CD4-positive, CD25-positive, alpha-beta regulatory T cell (primary cell): ENCODE data around the gene EHD4. TPM values are rescaled to one million over a fixed set of nuclear protein-coding genes. Genes with fewer than 3 reads are reported as not detected.
A peak's percentile ranks its signal among the peaks of the same experiment; 100 is the strongest.

Experiments used
- ATAC-seq, 2 donors: fragments of 150-1000 bp; cut with Tn5 transposase; one replicate each; pipeline ENCODE4 v1.10.0; 2021; ENCODE audit warnings: low read depth in 2 of 2, moderate number of reproducible peaks in 2 of 2, moderate library complexity in 1 of 2
- DNase-seq, 3 donors: peaks; one replicate each; pipeline versions ENCODE4 v3.0.0 to v3.0.0-alpha.2; 2012 to 2022; ENCODE audit warnings: mixed read lengths in 1 of 3
- H3K27ac ChIP-seq: one replicate; pipeline ENCODE4 v1.7.0; 2013; ENCODE audit warnings: mild to moderate bottlenecking, low read length; ENCODE audit not compliant: insufficient read depth, poor library complexity, severe bottlenecking
- H3K27me3 ChIP-seq: one replicate; pipeline ENCODE4 v1.7.0; 2013; ENCODE audit warnings: low read length; ENCODE audit not compliant: control insufficient read depth, insufficient read depth
- H3K36me3 ChIP-seq: one replicate; pipeline ENCODE4 v1.7.0; 2013; ENCODE audit warnings: mild to moderate bottlenecking, low read length, moderate library complexity; ENCODE audit not compliant: control insufficient read depth, insufficient read depth
- H3K4me1 ChIP-seq: 2 replicates; pipeline ENCODE4 v1.7.0; 2013; ENCODE audit warnings: mild to moderate bottlenecking, low read length; ENCODE audit not compliant: insufficient read depth, control insufficient read depth, poor library complexity, severe bottlenecking
- H3K4me3 ChIP-seq: one replicate; pipeline ENCODE4 v1.7.0; 2013; ENCODE audit warnings: low read depth, mild to moderate bottlenecking, low read length, moderate library complexity
- H3K9me3 ChIP-seq, 2 experiments: 1 replicate in 1 of 2; 2 replicates in 1 of 2; pipeline ENCODE4 v1.7.0; 2013; ENCODE audit warnings: low read length in 2 of 2, mild to moderate bottlenecking in 1 of 2, moderate library complexity in 1 of 2; ENCODE audit not compliant: control insufficient read depth in 2 of 2
- H3K27ac Mint-ChIP-seq, 3 donors: one replicate each; pipeline ENCODE4 v1.8.0; 2020 to 2022; ENCODE audit warnings: mild to moderate bottlenecking in 3 of 3, mixed read lengths in 3 of 3, moderate library complexity in 2 of 3
- H3K27me3 Mint-ChIP-seq: one replicate; pipeline ENCODE4 v1.8.0; 2022; ENCODE audit warnings: mild to moderate bottlenecking, mixed read lengths
- H3K36me3 Mint-ChIP-seq: one replicate; pipeline ENCODE4 v1.8.0; 2020; ENCODE audit warnings: mixed read lengths
- H3K4me1 Mint-ChIP-seq, 4 donors: one replicate each; pipeline ENCODE4 v1.8.0; 2020 to 2022; ENCODE audit warnings: mixed read lengths in 4 of 4, mild to moderate bottlenecking in 1 of 4
- H3K4me3 Mint-ChIP-seq, 4 donors: one replicate each; pipeline ENCODE4 v1.8.0; 2020 to 2022; ENCODE audit warnings: mild to moderate bottlenecking in 4 of 4, mixed read lengths in 4 of 4, moderate library complexity in 3 of 4
- H3K9me3 Mint-ChIP-seq, 7 donors: one replicate each; pipeline ENCODE4 v1.8.0; 2020 to 2022; ENCODE audit warnings: mixed read lengths in 7 of 7, mild to moderate bottlenecking in 3 of 7, moderate library complexity in 2 of 7
- polyA plus RNA-seq, 4 donors: library from polyadenylated mRNA; unstranded; fragments of 300-500 nt; fragmentation: Illumina TruSeq; gene quantifications; one replicate each; pipeline ENCODE4 v1.2.3, GENCODE V29; 2021
- total RNA-seq: library from RNA; stranded (reverse); gene quantifications from one replicate; pipeline ENCODE4 v1.2.3, GENCODE V29; 2022

Gene EHD4
- total and polyA plus RNA-seq, 5 donors from 2014 or later, result 9.3 to 57.8 (median 13.8) TPM

DNA sequence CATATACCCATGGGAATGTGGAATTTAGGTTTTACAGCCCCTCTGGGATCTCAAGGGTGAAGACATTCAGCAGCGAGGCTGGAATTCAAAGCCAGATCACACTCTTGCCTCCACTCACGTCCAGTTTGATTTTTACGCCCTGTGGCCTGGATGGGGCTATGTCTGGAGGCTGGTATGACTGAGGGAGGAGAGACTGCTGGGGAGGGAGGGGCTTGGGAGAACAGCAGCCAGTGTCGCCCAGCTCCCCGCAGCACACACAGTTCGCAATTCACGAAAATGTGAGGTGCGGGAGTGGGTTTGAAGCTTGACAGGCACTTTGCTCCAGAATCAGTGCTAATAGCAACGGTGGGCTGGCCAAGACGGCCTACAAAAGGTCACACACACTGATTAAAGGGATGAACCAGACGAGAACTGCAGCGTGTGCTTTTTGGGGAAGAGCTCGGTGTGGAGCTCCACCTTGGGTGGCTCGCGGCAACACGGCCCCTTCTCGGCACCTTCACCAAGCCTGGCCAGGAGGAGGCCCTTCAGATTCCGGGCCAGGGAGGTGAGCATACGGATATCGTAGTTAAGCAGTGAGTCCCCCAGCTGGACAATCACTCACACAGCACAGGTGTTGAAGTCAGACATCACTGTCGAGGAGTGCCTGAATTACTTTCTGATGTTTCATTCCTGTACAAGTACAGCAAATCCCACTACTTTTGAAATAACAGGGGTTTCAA, 16.4 kb downstream of the EHD4 start:
- ATAC-seq, result no peak
- H3K27me3 Mint-ChIP-seq, result no peaks in the 10 kb centered on the region
- no peak overlapping the region for H3K4me3 ChIP-seq
- no peaks in the 10 kb centered on the region for H3K9me3 Mint-ChIP-seq
- H3K9me3 ChIP-seq, result no peaks in the 10 kb centered on the region
- peak overlapping the region in 1 of 3 donors; percentile 31 for H3K27ac Mint-ChIP-seq
- no peak for DNase-seq
- H3K27ac ChIP-seq, result no peak overlapping the region
- no peaks in the 10 kb centered on the region for H3K27me3 ChIP-seq
- H3K4me3 Mint-ChIP-seq, result no peak overlapping the region
- peaks cover 0 to 26% (median 17%) of the 10 kb centered on the region in 4 donors for H3K4me1 Mint-ChIP-seq
- H3K4me1 ChIP-seq, result peaks cover 10% of the 10 kb centered on the region
- H3K36me3 Mint-ChIP-seq, result peaks cover 12% of the 10 kb centered on the region
- H3K36me3 ChIP-seq, result peaks cover 26% of the 10 kb centered on the region

DNA sequence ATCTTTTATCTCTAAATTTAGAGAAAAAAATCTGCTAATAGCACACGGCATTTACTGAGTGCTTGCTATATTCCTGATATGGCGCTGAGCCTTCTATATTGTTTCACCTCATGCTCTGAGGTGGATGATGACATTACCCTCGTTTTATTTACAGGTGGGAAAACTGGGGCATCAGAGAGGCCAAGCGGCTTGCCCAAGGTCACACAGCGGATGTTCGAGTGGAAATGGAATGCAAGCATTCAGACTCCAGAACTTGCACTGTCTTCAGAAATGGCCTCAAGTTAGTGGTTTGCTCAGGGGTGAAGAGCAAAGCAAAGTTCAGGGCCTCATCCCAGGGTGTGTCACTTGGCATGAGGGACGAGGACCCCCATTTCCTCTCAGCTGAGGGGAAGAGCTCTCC, 17.3 kb downstream of the EHD4 start:
- Histone ChIP-seq H3K9me3 (no peaks in the 10 kb centered on the region), H3K4me3 (no peak overlapping the region), H3K27ac (no peak overlapping the region), H3K4me1 (peaks cover 10% of the 10 kb centered on the region), H3K27me3 (no peaks in the 10 kb centered on the region), H3K36me3 (peaks cover 30% of the 10 kb centered on the region)
- H3K4me1 Mint-ChIP-seq, result peaks cover 0 to 28% (median 20%) of the 10 kb centered on the region in 4 donors
- H3K4me3 Mint-ChIP-seq, result no peak overlapping the region
- no peaks in the 10 kb centered on the region for H3K9me3 Mint-ChIP-seq
- peak overlapping the region in 2 of 3 donors; percentile 31 to 60 for H3K27ac Mint-ChIP-seq
- H3K27me3 Mint-ChIP-seq, result no peaks in the 10 kb centered on the region
- H3K36me3 Mint-ChIP-seq, result peaks cover 16% of the 10 kb centered on the region
- ATAC-seq (no peak), DNase-seq (no peak)

DNA sequence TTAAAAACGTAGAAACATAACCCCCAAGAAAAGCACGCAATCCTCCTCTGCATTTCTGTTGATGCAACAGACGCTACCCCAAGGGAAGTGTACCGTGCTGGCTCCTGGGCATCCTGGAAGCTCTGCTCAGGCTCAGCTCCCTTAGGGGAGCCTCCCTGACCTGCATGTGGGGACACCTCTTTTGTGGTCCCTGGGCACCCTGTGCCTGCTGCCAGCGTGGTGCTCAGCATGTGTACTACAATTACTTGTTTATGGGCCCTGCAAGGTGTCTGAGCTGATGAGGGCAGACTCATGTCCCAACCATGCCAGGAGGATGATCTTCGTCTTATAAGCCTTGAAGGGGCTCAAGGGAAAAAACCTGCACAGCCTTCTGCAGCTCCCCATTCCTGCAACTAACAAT, 18.3 kb downstream of the EHD4 start:
- no peak overlapping the region for H3K27ac ChIP-seq
- Mint-ChIP-seq H3K27ac (no peak overlapping the region), H3K4me3 (no peak overlapping the region), H3K36me3 (peaks cover 16% of the 10 kb centered on the region), H3K27me3 (no peaks in the 10 kb centered on the region), H3K4me1 (peaks cover 0 to 28% (median 21%) of the 10 kb centered on the region in 4 donors), H3K9me3 (no peaks in the 10 kb centered on the region)
- H3K27me3 ChIP-seq, result no peaks in the 10 kb centered on the region
- no peak for ATAC-seq
- H3K9me3 ChIP-seq, result no peaks in the 10 kb centered on the region
- DNase-seq, result no peak
- no peak overlapping the region for H3K4me3 ChIP-seq
- peaks cover 34% of the 10 kb centered on the region for H3K36me3 ChIP-seq
- peaks cover 10% of the 10 kb centered on the region for H3K4me1 ChIP-seq

- Mint-ChIP-seq H3K27me3 (no peaks in the 10 kb centered on the region), H3K36me3 (peaks cover 10% of the 10 kb centered on the region), H3K4me3 (no peak overlapping the region), H3K4me1 (peaks cover 0 to 12% (median 10%) of the 10 kb centered on the region in 4 donors), H3K9me3 (no peaks in the 10 kb centered on the region), H3K27ac (no peak overlapping the region)
- no peak overlapping the region for H3K27ac ChIP-seq
- no peaks in the 10 kb centered on the region for H3K9me3 ChIP-seq
- H3K27me3 ChIP-seq, result no peaks in the 10 kb centered on the region
- ATAC-seq, result no peak
- H3K36me3 ChIP-seq, result peaks cover 29% of the 10 kb centered on the region
- no peaks in the 10 kb centered on the region for H3K4me1 ChIP-seq
- DNase-seq, result no peak
- H3K4me3 ChIP-seq, result no peak overlapping the region
These were observed 20.3 kb downstream of the EHD4 start for GRCh38 chr15:41952013-41952563.

DNA sequence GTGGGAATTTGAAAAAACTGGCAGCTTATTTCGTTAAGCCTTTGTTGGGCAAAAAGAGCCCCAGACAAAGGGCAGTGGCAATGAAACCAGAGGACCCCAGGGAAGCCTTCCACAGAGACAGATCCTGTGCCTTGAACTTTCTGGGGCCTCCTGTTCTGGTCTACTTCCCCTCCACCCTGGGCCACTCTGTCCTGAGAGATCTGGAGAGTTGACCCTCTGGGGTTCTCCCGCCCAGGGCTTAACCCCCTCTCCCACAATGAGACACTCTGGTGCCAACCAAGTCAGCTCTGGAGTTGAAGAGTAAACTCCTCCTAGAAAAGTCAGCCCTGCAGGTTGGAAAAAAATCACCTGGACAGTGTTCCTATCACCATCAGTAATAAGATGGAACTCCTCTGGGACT, 20.8 kb downstream of the EHD4 start:
- no peaks in the 10 kb centered on the region for H3K27me3 Mint-ChIP-seq
- Histone ChIP-seq H3K4me1 (no peaks in the 10 kb centered on the region), H3K36me3 (peaks cover 29% of the 10 kb centered on the region), H3K27ac (no peak overlapping the region), H3K9me3 (no peaks in the 10 kb centered on the region), H3K4me3 (no peak overlapping the region), H3K27me3 (no peaks in the 10 kb centered on the region)
- peaks cover 0 to 10% (median 6%) of the 10 kb centered on the region in 4 donors for H3K4me1 Mint-ChIP-seq
- no peak overlapping the region for H3K27ac Mint-ChIP-seq
- no peak overlapping the region for H3K4me3 Mint-ChIP-seq
- H3K36me3 Mint-ChIP-seq, result peaks cover 10% of the 10 kb centered on the region
- no peaks in the 10 kb centered on the region for H3K9me3 Mint-ChIP-seq
- ATAC-seq (no peak), DNase-seq (no peak)

DNA sequence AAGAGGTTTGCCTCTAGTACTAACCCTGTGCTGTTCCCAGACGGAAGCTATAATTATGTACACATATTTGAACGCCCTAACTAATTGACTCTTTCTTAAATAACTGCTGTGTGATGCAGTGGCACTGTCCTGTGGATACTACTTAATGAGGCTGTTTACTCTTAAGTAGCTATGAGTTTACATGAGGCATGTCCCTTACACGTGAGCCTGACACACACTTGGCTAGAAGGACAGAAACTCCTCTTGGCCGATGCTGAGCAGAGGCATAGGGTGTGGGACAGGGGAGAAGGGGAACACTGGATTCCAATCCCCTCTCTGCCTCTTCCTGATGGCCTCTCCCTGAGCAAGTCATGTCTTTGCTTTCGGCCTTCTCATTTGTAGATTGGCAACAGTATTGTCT, 21.9 kb downstream of the EHD4 start:
- no peaks in the 10 kb centered on the region for H3K27me3 Mint-ChIP-seq
- H3K4me3 Mint-ChIP-seq, result no peak overlapping the region
- H3K4me3 ChIP-seq, result no peak overlapping the region
- DNase-seq (no peak), ATAC-seq (no peak)
- H3K4me1 Mint-ChIP-seq, result peaks cover 0 to 10% (median 5%) of the 10 kb centered on the region in 4 donors
- no peaks in the 10 kb centered on the region for H3K9me3 Mint-ChIP-seq
- no peaks in the 10 kb centered on the region for H3K4me1 ChIP-seq
- H3K36me3 Mint-ChIP-seq, result peaks cover 10% of the 10 kb centered on the region
- H3K36me3 ChIP-seq, result peaks cover 29% of the 10 kb centered on the region
- H3K9me3 ChIP-seq, result no peaks in the 10 kb centered on the region
- peak overlapping the region in 1 of 3 donors; percentile 24 for H3K27ac Mint-ChIP-seq
- H3K27me3 ChIP-seq, result no peaks in the 10 kb centered on the region
- H3K27ac ChIP-seq, result no peak overlapping the region

DNA sequence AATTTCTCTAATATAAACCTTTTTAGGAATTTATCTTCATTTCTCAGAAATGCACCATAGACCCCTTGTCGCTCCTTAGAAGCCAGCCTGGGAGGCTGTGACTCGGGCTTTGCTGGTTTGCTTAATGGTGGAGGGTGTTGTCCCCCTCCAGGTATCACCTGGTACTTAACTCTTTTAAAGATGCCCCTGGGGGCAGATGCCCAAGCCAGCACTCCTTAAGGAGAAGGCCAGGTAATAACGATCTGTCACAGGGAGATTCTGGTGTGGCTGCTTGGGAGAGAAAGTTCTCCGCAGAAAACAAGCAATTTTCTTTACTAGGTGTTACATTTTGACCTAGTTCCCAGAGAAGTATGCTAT, 22.3 kb downstream of the EHD4 start:
- no peak for DNase-seq
- H3K4me3 ChIP-seq, result no peak overlapping the region
- peak overlapping the region in 1 of 3 donors; percentile 24 for H3K27ac Mint-ChIP-seq
- H3K4me3 Mint-ChIP-seq, result no peak overlapping the region
- H3K9me3 ChIP-seq, result no peaks in the 10 kb centered on the region
- no peak for ATAC-seq
- peaks cover 0 to 10% (median 5%) of the 10 kb centered on the region in 4 donors for H3K4me1 Mint-ChIP-seq
- no peaks in the 10 kb centered on the region for H3K9me3 Mint-ChIP-seq
- peaks cover 10% of the 10 kb centered on the region for H3K36me3 Mint-ChIP-seq
- no peak overlapping the region for H3K27ac ChIP-seq
- H3K27me3 ChIP-seq, result no peaks in the 10 kb centered on the region
- H3K27me3 Mint-ChIP-seq, result no peaks in the 10 kb centered on the region
- peaks cover 29% of the 10 kb centered on the region for H3K36me3 ChIP-seq
- no peaks in the 10 kb centered on the region for H3K4me1 ChIP-seq
